DOHH2 (cell line): ENCODE results near the gene PCDHB2.
"Not testable (repeated sequence)": the region's sequence is repeated elsewhere in the genome, so short reads cannot be mapped to it uniquely, and the experiment has no call there.

Experiments used
- H3F3A ChIP-seq: fragments of 200-600 bp; sonication (generic), shearing (Covaris generic); 2 replicates; pipeline ENCODE4 v1.6.0; 2016; ENCODE audit warnings: antibody characterized with exemption, mild to moderate bottlenecking; ENCODE audit not compliant: control insufficient read depth, insufficient read depth
- H3K27ac ChIP-seq: fragments of 200-600 bp; sonication (generic); 2 replicates; pipeline ENCODE4 v1.5.1; 2014; ENCODE audit warnings: low read depth, mild to moderate bottlenecking, low read length, moderate library complexity
- H3K27me3 ChIP-seq: fragments of 200-600 bp; sonication (generic); 2 replicates; pipeline ENCODE4 v1.6.1; 2014; ENCODE audit warnings: mild to moderate bottlenecking, low read length, mixed read lengths; ENCODE audit not compliant: control insufficient read depth
- H3K36me3 ChIP-seq: fragments of 200-600 bp; sonication (generic); 2 replicates; pipeline ENCODE4 v1.6.1; 2014; ENCODE audit warnings: mild to moderate bottlenecking, low read length, moderate library complexity, mixed read lengths; ENCODE audit not compliant: control insufficient read depth
- H3K4me1 ChIP-seq: fragments of 200-600 bp; sonication (generic); 2 replicates; pipeline ENCODE4 v1.6.1; 2014; ENCODE audit warnings: mild to moderate bottlenecking, low read length, mixed read lengths; ENCODE audit not compliant: control insufficient read depth
- H3K4me2 ChIP-seq: fragments of 200-600 bp; sonication (generic); 2 replicates; pipeline ENCODE4 v1.6.0; 2014; ENCODE audit warnings: mild to moderate bottlenecking, low read length, moderate library complexity
- H3K4me3 ChIP-seq: fragments of 200-600 bp; sonication (generic); 2 replicates; pipeline ENCODE4 v1.5.1; 2014; ENCODE audit warnings: mild to moderate bottlenecking, low read length, mixed read lengths
- H3K79me2 ChIP-seq: fragments of 200-600 bp; sonication (generic); 2 replicates; pipeline ENCODE4 v1.6.1; 2014; ENCODE audit warnings: mild to moderate bottlenecking, low read length, mixed read lengths; ENCODE audit not compliant: control insufficient read depth
- H3K9me2 ChIP-seq: fragments of 200-600 bp; sonication (generic); replicated peaks from 2 replicates; pipeline ENCODE4 v1.6.1; 2014; ENCODE audit warnings: mild to moderate bottlenecking, low read length, mixed read lengths; ENCODE audit not compliant: control insufficient read depth
- H3K9me3 ChIP-seq: fragments of 200-600 bp; sonication (generic); 2 replicates; pipeline ENCODE4 v1.6.1; 2014; ENCODE audit warnings: antibody characterized with exemption, low read length, mixed read lengths; ENCODE audit not compliant: control insufficient read depth, insufficient read depth
- H4K20me1 ChIP-seq: fragments of 200-600 bp; sonication (generic); 2 replicates; pipeline ENCODE4 v1.6.0; 2014; ENCODE audit warnings: low read depth, mild to moderate bottlenecking, antibody characterized with exemption, low read length, moderate library complexity; ENCODE audit not compliant: control insufficient read depth, insufficient read depth
- CTCF ChIP-seq: fragments of 200-600 bp; sonication (generic); IDR thresholded peaks from one replicate; pipeline ENCODE4 v1.5.1; 2014; ENCODE audit warnings: antibody characterized with exemption, mild to moderate bottlenecking, low read depth, low read length; ENCODE audit not compliant: poor library complexity, severe bottlenecking
- EZH2phosphoT487 ChIP-seq: fragments of 200-600 bp; sonication (generic); IDR thresholded peaks from 2 replicates; pipeline ENCODE4 v1.6.1; 2017; ENCODE audit warnings: borderline replicate concordance, mild to moderate bottlenecking, antibody characterized with exemption, low read length, moderate library complexity, mixed read lengths

PCDHB2 gene

GRCh38 chr5:141105350-141105749, 10.9 kb downstream of the PCDHB2 start:
- H3K4me2 ChIP-seq: no peak overlapping the region
- H3K4me3 ChIP-seq: no peak overlapping the region
- no peak overlapping the region for H3K27ac ChIP-seq
- no peaks in the 10 kb centered on the region for H3K79me2 ChIP-seq
- H3K9me3 ChIP-seq: no peaks in the 10 kb centered on the region
- no peaks in the 10 kb centered on the region for H3K9me2 ChIP-seq
- H4K20me1 ChIP-seq: no peaks in the 10 kb centered on the region
- no peaks in the 10 kb centered on the region for H3K4me1 ChIP-seq
- TF ChIP-seq EZH2phosphoT487: no peak
- no peak for TF ChIP-seq CTCF
- no peaks in the 10 kb centered on the region for H3K36me3 ChIP-seq
- no peaks in the 10 kb centered on the region for H3K27me3 ChIP-seq
- no peaks in the 10 kb centered on the region for H3F3A ChIP-seq

- no peaks in the 10 kb centered on the region for H3F3A ChIP-seq
- no peak for TF ChIP-seq CTCF
- TF ChIP-seq EZH2phosphoT487: no peak
- no peaks in the 10 kb centered on the region for H3K27me3 ChIP-seq
- H3K9me2 ChIP-seq: no peaks in the 10 kb centered on the region
- no peaks in the 10 kb centered on the region; the same call in 1 of the 2 replicates for H3K9me3 ChIP-seq
- H3K4me3 ChIP-seq: no peak overlapping the region
- H3K36me3 ChIP-seq: no peaks in the 10 kb centered on the region
- no peaks in the 10 kb centered on the region for H4K20me1 ChIP-seq
- no peaks in the 10 kb centered on the region for H3K79me2 ChIP-seq
- H3K4me1 ChIP-seq: no peaks in the 10 kb centered on the region
- H3K27ac ChIP-seq: no peak overlapping the region
- H3K4me2 ChIP-seq: no peak overlapping the region
Observed at GRCh38 chr5:141119250-141119649, 24.8 kb downstream of the PCDHB2 start.

- H3K4me2 ChIP-seq: no peak within 1 kb of the TSS
- H3K9me2 ChIP-seq: no peaks in the 10 kb centered on the region
- no peaks in the 10 kb centered on the region for H3F3A ChIP-seq
- no peaks in the 10 kb centered on the region for H3K27me3 ChIP-seq
- H3K27ac ChIP-seq: no peak within 1 kb of the TSS
- no peak for TF ChIP-seq EZH2phosphoT487
- TF ChIP-seq CTCF: no peak
- no peaks in the 10 kb centered on the region for H4K20me1 ChIP-seq
- H3K79me2 ChIP-seq: no peaks in the 10 kb centered on the region
- H3K9me3 ChIP-seq: no peaks in the 10 kb centered on the region; the same call in 1 of the 2 replicates
- no peaks in the 10 kb centered on the region for H3K36me3 ChIP-seq
- no peaks in the 10 kb centered on the region for H3K4me1 ChIP-seq
- H3K4me3 ChIP-seq: no peak within 1 kb of the TSS
Observed at GRCh38 chr5:141121563-141121962, 27.1 kb downstream of the PCDHB2 start, which contains the start of gene PCDHB4. PCDHB4 (plus strand) TSS chr5:141121818; CDS start chr5:141121999, 181 bp downstream.

- TF ChIP-seq EZH2phosphoT487: no peak
- no peak for TF ChIP-seq CTCF
- Histone ChIP-seq H3K4me2 (no peak overlapping the region), H3K4me3 (no peak overlapping the region)
Observed at GRCh38 chr5:141121985-141122384, 27.6 kb downstream of the PCDHB2 start.

DNA sequence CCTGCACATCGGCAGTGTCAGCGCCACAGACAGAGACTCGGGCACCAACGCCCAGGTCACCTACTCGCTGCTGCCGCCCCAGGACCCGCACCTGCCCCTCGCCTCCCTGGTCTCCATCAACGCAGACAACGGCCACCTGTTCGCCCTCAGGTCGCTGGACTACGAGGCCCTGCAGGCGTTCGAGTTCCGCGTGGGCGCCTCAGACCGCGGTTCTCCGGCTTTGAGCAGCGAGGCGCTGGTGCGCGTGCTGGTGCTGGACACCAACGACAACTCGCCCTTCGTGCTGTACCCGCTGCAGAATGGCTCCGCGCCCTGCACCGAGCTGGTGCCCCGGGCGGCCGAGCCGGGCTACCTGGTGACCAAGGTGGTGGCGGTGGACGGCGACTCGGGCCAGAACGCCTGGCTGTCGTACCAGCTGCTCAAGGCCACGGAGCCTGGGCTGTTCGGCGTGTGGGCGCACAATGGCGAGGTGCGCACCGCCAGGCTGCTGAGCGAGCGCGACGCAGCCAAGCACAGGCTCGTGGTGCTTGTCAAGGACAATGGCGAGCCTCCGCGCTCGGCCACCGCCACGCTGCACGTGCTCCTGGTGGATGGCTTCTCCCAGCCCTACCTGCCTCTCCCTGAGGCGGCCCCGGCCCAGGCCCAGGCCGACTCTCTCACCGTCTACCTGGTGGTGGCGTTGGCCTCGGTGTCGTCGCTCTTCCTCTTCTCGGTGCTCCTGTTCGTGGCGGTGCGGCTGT, 29.2 kb downstream of the PCDHB2 start:
- not testable (repeated sequence) for H3K4me2 ChIP-seq, H3K9me3 ChIP-seq, H3K4me3 ChIP-seq, H4K20me1 ChIP-seq, H3K27me3 ChIP-seq, H3F3A ChIP-seq, H3K36me3 ChIP-seq, H3K9me2 ChIP-seq, H3K79me2 ChIP-seq, H3K4me1 ChIP-seq, H3K27ac ChIP-seq

More at GRCh38 chr5:141121985-141122384, 27.6 kb downstream of the PCDHB2 start:
- Histone ChIP-seq H3K27ac (no peak overlapping the region), H3K4me1 (no peaks in the 10 kb centered on the region), H4K20me1 (no peaks in the 10 kb centered on the region), H3F3A (no peaks in the 10 kb centered on the region), H3K9me2 (no peaks in the 10 kb centered on the region), H3K27me3 (no peaks in the 10 kb centered on the region), H3K36me3 (no peaks in the 10 kb centered on the region), H3K9me3 (no peaks in the 10 kb centered on the region), H3K79me2 (no peaks in the 10 kb centered on the region)
